ENCODE results near the gene AK5. TPM values are rescaled to one million over a fixed set of nuclear protein-coding genes. Genes with fewer than 3 reads are reported as not detected.
"Not testable (repeated sequence)": the region's sequence is repeated elsewhere in the genome, so short reads cannot be mapped to it uniquely, and the experiment has no call there.

Gene AK5
- total RNA-seq, 4 donors from 2014 or later = not detected

GRCh38 chr1:77300566-77300965 is 18.7 kb downstream of the AK5 start:
- no peak for DNase-seq
- Histone ChIP-seq H3K4me3 (no peak overlapping the region), H3K27ac (no peak overlapping the region), H3K27me3 (no peaks in the 10 kb centered on the region), H3K4me1 (no peaks in the 10 kb centered on the region), H3K9me3 (no peaks in the 10 kb centered on the region), H3K36me3 (no peaks in the 10 kb centered on the region)
- 94 to 100% methylated on average over 1 of the region's 1 CpG for WGBS, 2 donors
- TF ChIP-seq CTCF (IDR thresholded peaks at IDR 0.05) (no peak), POLR2A (IDR thresholded peaks at IDR 0.05) (no peak)
- intact Hi-C loops (cut with DNase I) = no loop called here

- Histone ChIP-seq H3K4me1 (no peaks in the 10 kb centered on the region), H3K27ac (no peak overlapping the region), H3K9me3 (no peaks in the 10 kb centered on the region), H3K4me3 (no peak overlapping the region), H3K27me3 (no peaks in the 10 kb centered on the region), H3K36me3 (no peaks in the 10 kb centered on the region)
- DNase-seq = no peak
- intact Hi-C loops (cut with DNase I) = no loop called here
- no peak for TF ChIP-seq CTCF (IDR thresholded peaks at IDR 0.05)
- no peak for TF ChIP-seq POLR2A (IDR thresholded peaks at IDR 0.05)
- 57 to 61% methylated on average over 3 of the region's 3 CpGs for whole genome bisulfite sequencing, 2 donors
These were observed 21.6 kb downstream of the AK5 start for GRCh38 chr1:77303387-77303786.

GRCh38 chr1:77308889-77309621 is 27.2 kb downstream of the AK5 start:
- Histone ChIP-seq H3K27me3 (no peaks in the 10 kb centered on the region), H3K9me3 (no peaks in the 10 kb centered on the region), H3K4me3 (no peak overlapping the region), H3K36me3 (no peaks in the 10 kb centered on the region), H3K4me1 (no peaks in the 10 kb centered on the region), H3K27ac (no peak overlapping the region)
- TF ChIP-seq POLR2A (IDR thresholded peaks at IDR 0.05) (no peak), CTCF (IDR thresholded peaks at IDR 0.05) (no peak)
- intact Hi-C loops (cut with DNase I) = no loop called here
- no peak for DNase-seq
- WGBS, 2 donors = 41 to 46% methylated on average over 8 of the region's 8 CpGs

GRCh38 chr1:77310924-77311323 is 29.1 kb downstream of the AK5 start:
- DNase-seq = no peak
- no peak for TF ChIP-seq POLR2A (IDR thresholded peaks at IDR 0.05)
- TF ChIP-seq CTCF (IDR thresholded peaks at IDR 0.05) = no peak
- Histone ChIP-seq H3K9me3 (no peaks in the 10 kb centered on the region), H3K36me3 (no peaks in the 10 kb centered on the region), H3K4me3 (no peak overlapping the region), H3K27ac (no peak overlapping the region), H3K4me1 (no peaks in the 10 kb centered on the region), H3K27me3 (no peaks in the 10 kb centered on the region)
- intact Hi-C loops (cut with DNase I) = no loop called here
- 65% methylated on average over 3 of the region's 3 CpGs for WGBS, 2 donors

GRCh38 chr1:77312364-77312763 is 30.5 kb downstream of the AK5 start:
- H3K27ac ChIP-seq; H3K9me3 ChIP-seq; H3K27me3 ChIP-seq; intact Hi-C loops (cut with DNase I); DNase-seq; H3K4me3 ChIP-seq; H3K36me3 ChIP-seq; H3K4me1 ChIP-seq: not testable (repeated sequence)
- 57 to 75% methylated on average over 2 to 4 of the region's 5 CpGs for WGBS, 2 donors

GRCh38 chr1:77313491-77313890 is 31.7 kb downstream of the AK5 start:
- Histone ChIP-seq H3K4me3 (no peak overlapping the region), H3K36me3 (no peaks in the 10 kb centered on the region), H3K9me3 (no peaks in the 10 kb centered on the region), H3K4me1 (no peaks in the 10 kb centered on the region), H3K27ac (no peak overlapping the region), H3K27me3 (no peaks in the 10 kb centered on the region)
- 45 to 51% methylated on average over 6 to 8 of the region's 8 CpGs for WGBS, 2 donors
- DNase-seq = no peak
- TF ChIP-seq POLR2A (IDR thresholded peaks at IDR 0.05) (no peak), CTCF (IDR thresholded peaks at IDR 0.05) (no peak)
- intact Hi-C loops (cut with DNase I) = no loop called here
